ENCODE results near the gene THAP11.

Gene THAP11

GRCh38 chr16:67844497-67844896 lies 2.4 kb downstream of the THAP11 start:
- DNase-seq (ENCODE audit: insufficient read length, low spot score), result no peak
- TF ChIP-seq CTCF (IDR thresholded peaks at IDR 0.05; ENCODE audit: insufficient read depth, missing control alignments), result no peak
- no peak for FAIRE-seq

GRCh38 chr16:67845291-67846062 lies 3.4 kb downstream of the THAP11 start:
- FAIRE-seq, result no peak
- DNase-seq (ENCODE audit: insufficient read length, low spot score), result no peak
- TF ChIP-seq CTCF (IDR thresholded peaks at IDR 0.05; ENCODE audit: insufficient read depth, missing control alignments), result no peak

GRCh38 chr16:67846063-67846319 lies 3.9 kb downstream of the THAP11 start:
- no peak for TF ChIP-seq CTCF (IDR thresholded peaks at IDR 0.05; ENCODE audit: insufficient read depth, missing control alignments)
- DNase-seq (ENCODE audit: insufficient read length, low spot score), result no peak
- no peak for FAIRE-seq

- FAIRE-seq, result no peak
- DNase-seq (ENCODE audit: insufficient read length, low spot score), result peak; percentile 79
- no peak for TF ChIP-seq CTCF (IDR thresholded peaks at IDR 0.05; ENCODE audit: insufficient read depth, missing control alignments)
These were observed 4.4 kb downstream of the THAP11 start, which contains the start of gene NUTF2 for GRCh38 chr16:67846320-67847063. Gene NUTF2, plus strand, starts transcription at chr16:67846933. Its CDS starts 18,198 bp downstream, at chr16:67865131.

GRCh38 chr16:67847064-67847861 lies 5.1 kb downstream of the THAP11 start, which contains the start of gene CENPT:
Gene CENPT, minus strand, starts transcription at chr16:67847693. Its CDS starts 13,834 bp downstream, at chr16:67833859.
- no peak for FAIRE-seq
- no peak for TF ChIP-seq CTCF (IDR thresholded peaks at IDR 0.05; ENCODE audit: insufficient read depth, missing control alignments)
- no peak for DNase-seq (ENCODE audit: insufficient read length, low spot score)

- FAIRE-seq, result no peak
- TF ChIP-seq CTCF (IDR thresholded peaks at IDR 0.05; ENCODE audit: insufficient read depth, missing control alignments), result no peak
These were observed 6.0 kb downstream of the THAP11 start for GRCh38 chr16:67848118-67848517.

More at GRCh38 chr16:67848118-67848517, 6.0 kb downstream of the THAP11 start:
- DNase-seq (ENCODE audit: insufficient read length, low spot score), result no peak
